OCI-LY1 (cell line): ENCODE results near the gene MPV17L2.

Source experiments
- H2AFZ ChIP-seq: fragments of 200-600 bp; sonication (generic), shearing (Covaris generic); 2 replicates; pipeline ENCODE4 v1.6.0; 2014; ENCODE audit warnings: antibody characterized with exemption, mild to moderate bottlenecking, low read length
- H3F3A ChIP-seq: fragments of 200-600 bp; sonication (generic), shearing (Covaris generic); 2 replicates; pipeline ENCODE4 v1.6.0; 2014; ENCODE audit warnings: mild to moderate bottlenecking, antibody characterized with exemption, low read length, moderate library complexity; ENCODE audit not compliant: insufficient read depth
- H3K27ac ChIP-seq: fragments of 200-600 bp; sonication (generic); 2 replicates; pipeline ENCODE4 v1.5.1; 2014; ENCODE audit warnings: low read length, mixed run types, mild to moderate bottlenecking, low read depth; ENCODE audit not compliant: poor library complexity, severe bottlenecking
- H3K27me3 ChIP-seq: fragments of 200-600 bp; sonication (generic); 2 replicates; pipeline ENCODE4 v1.6.0; 2014; ENCODE audit warnings: antibody characterized with exemption, mild to moderate bottlenecking, low read length, moderate library complexity; ENCODE audit not compliant: insufficient read depth
- H3K36me3 ChIP-seq: fragments of 200-600 bp; sonication (generic); 2 replicates; pipeline ENCODE4 v1.6.1; 2014; ENCODE audit warnings: mild to moderate bottlenecking, antibody characterized with exemption, low read length, moderate library complexity, mixed read lengths; ENCODE audit not compliant: insufficient read depth
- H3K4me1 ChIP-seq: fragments of 200-600 bp; sonication (generic); 2 replicates; pipeline ENCODE4 v1.5.1; 2014; ENCODE audit warnings: mild to moderate bottlenecking, low read length, moderate library complexity; ENCODE audit not compliant: insufficient read depth, severe bottlenecking
- H3K4me2 ChIP-seq: fragments of 200-600 bp; sonication (generic), shearing (Covaris generic); 2 replicates; pipeline ENCODE4 v1.6.1; 2014; ENCODE audit warnings: low read length
- H3K4me3 ChIP-seq: fragments of 200-600 bp; sonication (generic); 2 replicates; pipeline ENCODE4 v1.5.1; 2014; ENCODE audit warnings: low read length, low read depth, mild to moderate bottlenecking, mixed read lengths; ENCODE audit not compliant: poor library complexity, severe bottlenecking
- H3K79me2 ChIP-seq: fragments of 200-600 bp; shearing (Covaris generic); 2 replicates; pipeline ENCODE4 v1.6.1; 2016; ENCODE audit warnings: mixed run types, low read length, mixed read lengths; ENCODE audit not compliant: insufficient read depth
- H3K9ac ChIP-seq: fragments of 200-600 bp; sonication (generic), shearing (Covaris generic); 2 replicates; pipeline ENCODE4 v1.6.1; 2014; ENCODE audit warnings: mild to moderate bottlenecking, low read length, mixed read lengths
- H3K9me2 ChIP-seq: fragments of 200-600 bp; sonication (generic), shearing (Covaris generic); 2 replicates; pipeline ENCODE4 v1.6.1; 2014; ENCODE audit warnings: low read depth, mild to moderate bottlenecking, low read length, mixed read lengths
- H3K9me3 ChIP-seq: fragments of 200-600 bp; shearing (Covaris generic); 2 replicates; pipeline ENCODE4 v1.6.1; 2014; ENCODE audit warnings: low read length, mixed read lengths
- H4K20me1 ChIP-seq: fragments of 200-600 bp; sonication (generic), shearing (Covaris generic); 2 replicates; pipeline ENCODE4 v1.6.0; 2016; ENCODE audit warnings: mild to moderate bottlenecking, low read length; ENCODE audit not compliant: insufficient read depth
- CTCF ChIP-seq: fragments of 200-600 bp; sonication (generic), shearing (Covaris generic); IDR thresholded peaks from 2 replicates; pipeline ENCODE4 v1.5.1; 2017; ENCODE audit warnings: mild to moderate bottlenecking, antibody characterized with exemption, low read length, moderate library complexity, mixed read lengths
- EZH2 ChIP-seq: fragments of 200-600 bp; sonication (generic), shearing (Covaris generic); IDR thresholded peaks from 2 replicates; pipeline ENCODE4 v1.8.0; 2017; ENCODE audit warnings: borderline replicate concordance, mixed run types, mild to moderate bottlenecking, antibody characterized with exemption, low read length, moderate library complexity, mixed read lengths

The MPV17L2 gene

GRCh38 chr19:18232540-18233223 lies 39.7 kb downstream of the MPV17L2 start:
- no peaks in the 10 kb centered on the region for H3K27me3 ChIP-seq
- H4K20me1 ChIP-seq = no peaks in the 10 kb centered on the region
- H3K4me3 ChIP-seq = no peak overlapping the region
- no peaks in the 10 kb centered on the region for H3K36me3 ChIP-seq
- TF ChIP-seq EZH2 (no peak), CTCF (no peak)
- H3K9ac ChIP-seq = no peak overlapping the region
- peaks cover 2% of the 10 kb centered on the region for H3K79me2 ChIP-seq
- no peak overlapping the region for H3K27ac ChIP-seq
- H2AFZ ChIP-seq = no peak overlapping the region
- H3K9me3 ChIP-seq = no peaks in the 10 kb centered on the region
- H3K4me2 ChIP-seq = no peak overlapping the region
- peaks cover 6% of the 10 kb centered on the region for H3K4me1 ChIP-seq
- H3F3A ChIP-seq = no peaks in the 10 kb centered on the region
- no peaks in the 10 kb centered on the region for H3K9me2 ChIP-seq

- H3K9me3 ChIP-seq = no peaks in the 10 kb centered on the region
- H3K36me3 ChIP-seq = no peaks in the 10 kb centered on the region
- H4K20me1 ChIP-seq = no peaks in the 10 kb centered on the region
- H2AFZ ChIP-seq = no peak overlapping the region
- H3K4me3 ChIP-seq = no peak overlapping the region
- no peak overlapping the region for H3K9ac ChIP-seq
- H3K4me1 ChIP-seq = no peaks in the 10 kb centered on the region
- H3K27me3 ChIP-seq = no peaks in the 10 kb centered on the region
- no peaks in the 10 kb centered on the region for H3K9me2 ChIP-seq
- H3K4me2 ChIP-seq = no peak overlapping the region
- H3F3A ChIP-seq = no peaks in the 10 kb centered on the region
- peaks cover 8% of the 10 kb centered on the region for H3K79me2 ChIP-seq
- H3K27ac ChIP-seq = no peak overlapping the region
- no peak for TF ChIP-seq EZH2
- TF ChIP-seq CTCF = no peak
Measured at GRCh38 chr19:18233224-18233825, 40.3 kb downstream of the MPV17L2 start.

GRCh38 chr19:18234194-18234593 lies 41.2 kb downstream of the MPV17L2 start:
- no peak overlapping the region for H3K27ac ChIP-seq
- H3K9ac ChIP-seq = no peak overlapping the region
- H4K20me1 ChIP-seq = no peaks in the 10 kb centered on the region
- H3K4me1 ChIP-seq = no peaks in the 10 kb centered on the region
- no peaks in the 10 kb centered on the region for H3F3A ChIP-seq
- H2AFZ ChIP-seq = no peak overlapping the region
- no peak overlapping the region for H3K4me3 ChIP-seq
- H3K27me3 ChIP-seq = no peaks in the 10 kb centered on the region
- no peaks in the 10 kb centered on the region for H3K36me3 ChIP-seq
- no peak overlapping the region for H3K4me2 ChIP-seq
- peaks cover 17% of the 10 kb centered on the region for H3K79me2 ChIP-seq
- H3K9me2 ChIP-seq = no peaks in the 10 kb centered on the region
- H3K9me3 ChIP-seq = no peaks in the 10 kb centered on the region
- TF ChIP-seq EZH2 = no peak
- TF ChIP-seq CTCF = no peak
